ENCODE results near the gene RAB11A.

RAB11A gene

GRCh38 chr15:65939901-65940617, 70.8 kb downstream of the RAB11A start:
- DNase-seq (ENCODE audit: low read depth, low spot score) = no peak

- no peak for DNase-seq (ENCODE audit: low read depth, low spot score)
Observed at GRCh38 chr15:65940618-65940909, 71.3 kb downstream of the RAB11A start.

Data from brain pericyte (primary cell).